Smooth muscle cell (in vitro differentiated cells): ENCODE measurements around the gene LCE7A. TPM values are rescaled to one million over a fixed set of nuclear protein-coding genes. Genes with fewer than 3 reads are reported as not detected.

Source experiments
- DNase-seq: peaks from one replicate; lab custom pipeline; 2025; ENCODE audit not compliant: unreplicated experiment; lab: John Stamatoyannopoulos, UW
- H2AFZ ChIP-seq: fragments of 200-600 bp; sonication (generic); 2 replicates; pipeline ENCODE4 v1.6.0; 2016; ENCODE audit warnings: antibody characterized with exemption, low read depth, mild to moderate bottlenecking
- H3F3A ChIP-seq: fragments of 200-600 bp; sonication (generic); 2 replicates; pipeline ENCODE4 v1.6.0; 2017; ENCODE audit warnings: antibody characterized with exemption, low read depth
- H3K27ac ChIP-seq: fragments of 200-600 bp; sonication (generic); 2 replicates; pipeline ENCODE4 v1.5.1; 2016; ENCODE audit warnings: low read depth, mild to moderate bottlenecking
- H3K27me3 ChIP-seq: fragments of 200-600 bp; sonication (generic); 2 replicates; pipeline ENCODE4 v1.6.1; 2016; ENCODE audit warnings: low read depth, mild to moderate bottlenecking
- H3K36me3 ChIP-seq: fragments of 200-600 bp; sonication (generic); 2 replicates; pipeline ENCODE4 v1.5.1; 2016; ENCODE audit warnings: low read depth
- H3K4me1 ChIP-seq: fragments of 200-600 bp; sonication (generic); 2 replicates; pipeline ENCODE4 v1.5.1; 2016; ENCODE audit warnings: low read depth
- H3K4me2 ChIP-seq: fragments of 200-600 bp; sonication (generic); 2 replicates; pipeline ENCODE4 v1.6.0; 2016; ENCODE audit warnings: mild to moderate bottlenecking
- H3K4me3 ChIP-seq: fragments of 200-600 bp; sonication (generic); 2 replicates; pipeline ENCODE4 v1.5.1; 2016; ENCODE audit warnings: mild to moderate bottlenecking
- H3K79me2 ChIP-seq: fragments of 200-600 bp; sonication (generic); 2 replicates; pipeline ENCODE4 v1.6.0; 2016; ENCODE audit warnings: low read depth, mild to moderate bottlenecking
- H3K9ac ChIP-seq: fragments of 200-600 bp; sonication (generic); 2 replicates; pipeline ENCODE4 v1.6.0; 2016; ENCODE audit warnings: low read depth
- H3K9me3 ChIP-seq: fragments of 200-600 bp; sonication (generic); replicated peaks from 2 replicates; pipeline ENCODE4 v1.5.1; 2016; ENCODE audit warnings: low read depth
- H4K20me1 ChIP-seq: fragments of 200-600 bp; sonication (generic); 2 replicates; pipeline ENCODE4 v1.6.0; 2016; ENCODE audit warnings: low read depth
- WGBS: methylation state at CpG from one replicate; pipeline ENCODE4 v1.1.7; 2016; ENCODE audit warnings: low lambda C conversion rate; 5-methylcytosine and 5-hydroxymethylcytosine counted together
- polyA plus RNA-seq: library from polyadenylated mRNA; unstranded; fragments of >200 nt; fragmentation: Nextera tagmentation; extraction: Ambion mirVana; gene quantifications from 2 replicates; pipeline ENCODE4 v1.2.1, GENCODE V29; 2016
- total RNA-seq: library from RNA; depleted of rRNA; stranded (reverse); fragments of >200 nt; gene quantifications from 2 replicates; pipeline ENCODE4 v1.2.3, GENCODE V29; 2014
- TF ChIP-seq, protein P1 (sequence below): fragments of 200-600 bp; sonication (generic); IDR thresholded peaks from 2 replicates; pipeline ENCODE4 v1.5.1; 2017; ENCODE audit warnings: borderline replicate concordance, mild to moderate bottlenecking, antibody characterized with exemption; ENCODE audit not compliant: insufficient read depth, poor library complexity, severe bottlenecking

Gene LCE7A
- total and polyA plus RNA-seq, 2 experiments from 2014 or later: not detected

DNA sequence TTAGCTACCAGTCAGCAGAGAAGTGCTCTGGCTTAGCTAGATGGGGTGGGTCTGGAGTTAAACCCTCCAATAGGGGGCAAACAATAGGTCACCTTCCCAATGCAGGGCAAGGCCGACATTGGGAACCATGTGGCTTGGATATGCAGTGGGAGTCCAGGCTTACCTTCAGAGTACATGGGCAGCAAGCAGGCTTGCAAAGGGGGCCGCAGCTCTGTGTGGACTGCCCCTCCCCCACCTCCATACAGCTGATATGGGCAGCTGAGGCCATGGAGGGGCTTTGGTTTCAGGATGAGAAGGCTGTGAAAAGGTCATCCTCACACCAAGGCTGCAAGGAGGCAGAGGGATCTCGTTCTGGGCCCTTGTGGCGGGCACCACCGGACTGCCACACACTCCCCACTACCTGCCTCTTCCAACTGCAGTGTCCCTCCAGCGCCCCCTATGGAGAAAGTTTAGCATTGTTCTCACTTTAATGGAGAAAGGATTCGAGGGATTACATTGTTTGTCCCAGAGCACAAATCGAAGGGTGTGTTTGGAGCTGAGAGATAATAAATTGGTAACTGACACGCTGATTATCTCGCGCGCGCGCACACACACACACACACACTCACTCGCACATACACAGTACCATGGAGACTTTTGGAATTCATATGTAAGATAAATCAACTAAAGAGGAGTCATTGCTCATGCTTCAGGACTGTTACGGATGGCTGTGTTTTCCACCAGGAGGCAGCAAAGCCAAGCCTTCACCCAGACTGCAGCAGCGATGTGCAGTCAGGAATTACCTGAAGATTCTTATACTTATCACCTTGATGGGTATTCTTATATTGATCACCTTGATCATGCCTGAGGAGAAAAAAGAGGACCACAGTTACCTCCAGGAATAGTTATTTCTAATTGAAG is 11.3 kb downstream of the LCE7A start:
- no peaks in the 10 kb centered on the region for H4K20me1 ChIP-seq
- no peaks in the 10 kb centered on the region for H3K9me3 ChIP-seq
- TF ChIP-seq, protein P1, sequence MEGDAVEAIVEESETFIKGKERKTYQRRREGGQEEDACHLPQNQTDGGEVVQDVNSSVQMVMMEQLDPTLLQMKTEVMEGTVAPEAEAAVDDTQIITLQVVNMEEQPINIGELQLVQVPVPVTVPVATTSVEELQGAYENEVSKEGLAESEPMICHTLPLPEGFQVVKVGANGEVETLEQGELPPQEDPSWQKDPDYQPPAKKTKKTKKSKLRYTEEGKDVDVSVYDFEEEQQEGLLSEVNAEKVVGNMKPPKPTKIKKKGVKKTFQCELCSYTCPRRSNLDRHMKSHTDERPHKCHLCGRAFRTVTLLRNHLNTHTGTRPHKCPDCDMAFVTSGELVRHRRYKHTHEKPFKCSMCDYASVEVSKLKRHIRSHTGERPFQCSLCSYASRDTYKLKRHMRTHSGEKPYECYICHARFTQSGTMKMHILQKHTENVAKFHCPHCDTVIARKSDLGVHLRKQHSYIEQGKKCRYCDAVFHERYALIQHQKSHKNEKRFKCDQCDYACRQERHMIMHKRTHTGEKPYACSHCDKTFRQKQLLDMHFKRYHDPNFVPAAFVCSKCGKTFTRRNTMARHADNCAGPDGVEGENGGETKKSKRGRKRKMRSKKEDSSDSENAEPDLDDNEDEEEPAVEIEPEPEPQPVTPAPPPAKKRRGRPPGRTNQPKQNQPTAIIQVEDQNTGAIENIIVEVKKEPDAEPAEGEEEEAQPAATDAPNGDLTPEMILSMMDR: no peak
- H3K27me3 ChIP-seq: no peaks in the 10 kb centered on the region
- H3K36me3 ChIP-seq: no peaks in the 10 kb centered on the region
- no peaks in the 10 kb centered on the region for H3K79me2 ChIP-seq
- H3K4me1 ChIP-seq: no peaks in the 10 kb centered on the region
- H2AFZ ChIP-seq: no peak overlapping the region
- no peaks in the 10 kb centered on the region for H3F3A ChIP-seq
- H3K4me3 ChIP-seq: no peak overlapping the region
- 51% methylated on average over 17 of the region's 17 CpGs for WGBS
- no peak for DNase-seq
- no peak overlapping the region for H3K4me2 ChIP-seq
- H3K9ac ChIP-seq: no peak overlapping the region
- no peak overlapping the region for H3K27ac ChIP-seq

DNA sequence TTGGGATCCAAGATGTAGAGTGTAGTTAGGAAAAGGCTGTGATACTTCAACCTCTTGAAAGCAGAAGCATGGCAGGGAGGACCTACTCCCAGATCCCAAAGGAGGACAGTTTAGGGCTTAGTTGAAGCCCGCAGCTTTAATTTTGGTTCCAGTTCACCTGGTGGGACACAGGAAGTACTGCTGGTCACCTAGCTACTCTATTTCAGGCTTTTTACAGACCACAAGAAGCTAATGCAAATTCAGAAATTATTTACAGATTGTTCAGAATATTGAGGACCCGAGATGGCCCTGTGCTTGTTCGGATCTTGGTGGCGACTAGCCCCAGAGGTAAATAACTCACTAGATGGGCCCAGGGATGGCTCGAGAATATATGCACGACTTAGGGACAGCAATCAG is 11.9 kb downstream of the LCE7A start:
- no peak for DNase-seq
- Histone ChIP-seq H4K20me1 (no peaks in the 10 kb centered on the region), H3K4me3 (no peak overlapping the region), H3K9ac (no peak overlapping the region), H3K9me3 (no peaks in the 10 kb centered on the region), H3K36me3 (no peaks in the 10 kb centered on the region), H3K27ac (no peak overlapping the region), H3K27me3 (no peaks in the 10 kb centered on the region), H3K79me2 (no peaks in the 10 kb centered on the region), H2AFZ (no peak overlapping the region), H3K4me1 (no peaks in the 10 kb centered on the region), H3F3A (no peaks in the 10 kb centered on the region), H3K4me2 (no peak overlapping the region)
- 64% methylated on average over 6 of the region's 6 CpGs for WGBS
- TF ChIP-seq, protein P1: no peak

DNA sequence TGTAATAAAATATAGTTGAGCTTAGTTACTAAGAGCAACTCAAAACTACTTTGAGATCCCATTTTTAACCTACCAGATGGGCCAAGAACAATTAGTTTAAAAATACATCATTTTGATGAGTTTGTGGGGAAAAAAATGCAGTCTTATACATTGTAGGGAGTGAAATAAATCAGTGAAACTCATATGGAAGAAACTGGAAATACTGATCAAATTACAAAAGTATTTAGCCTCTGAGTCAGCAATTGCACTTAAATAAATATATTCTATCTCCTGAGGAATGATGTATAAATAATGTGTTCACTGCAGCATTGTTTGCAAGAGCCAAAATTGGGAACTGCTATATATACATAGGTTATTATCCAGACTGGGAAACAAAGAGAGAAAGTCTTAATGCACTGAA is 13.7 kb downstream of the LCE7A start:
- TF ChIP-seq, protein P1: no peak
- Histone ChIP-seq H3K9me3 (no peaks in the 10 kb centered on the region), H3K79me2 (no peaks in the 10 kb centered on the region), H3K36me3 (no peaks in the 10 kb centered on the region), H4K20me1 (no peaks in the 10 kb centered on the region), H3K4me1 (no peaks in the 10 kb centered on the region), H3F3A (no peaks in the 10 kb centered on the region), H2AFZ (no peak overlapping the region), H3K4me3 (no peak overlapping the region), H3K4me2 (no peak overlapping the region), H3K27me3 (no peaks in the 10 kb centered on the region), H3K9ac (no peak overlapping the region), H3K27ac (no peak overlapping the region)
- DNase-seq: no peak

DNA sequence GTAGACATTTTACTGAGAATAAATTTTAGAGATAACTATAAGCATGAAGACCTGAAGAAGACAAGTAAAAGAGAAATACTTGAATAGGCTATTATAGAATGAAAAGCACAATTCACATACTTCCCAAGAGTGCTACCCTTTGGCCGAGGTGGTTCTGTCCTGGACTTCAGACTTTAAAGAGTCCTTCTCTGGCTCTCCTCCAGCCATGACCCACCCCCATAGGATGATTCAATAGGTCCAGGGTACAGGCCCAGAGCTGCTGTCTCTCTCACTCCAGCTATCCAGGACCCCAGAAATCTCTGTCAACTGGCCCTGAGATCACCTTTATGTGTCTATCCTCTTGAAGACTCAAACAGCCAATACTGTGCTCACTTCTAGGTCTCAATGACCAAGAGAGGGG is 17.0 kb downstream of the LCE7A start:
- TF ChIP-seq, protein P1: no peak
- no peak for DNase-seq
- WGBS: 42% methylated on average over 1 of the region's 1 CpG

More for the DNA sequence above, 17.0 kb downstream of the LCE7A start:
- Histone ChIP-seq H3K27me3 (no peaks in the 10 kb centered on the region), H3F3A (no peaks in the 10 kb centered on the region), H3K27ac (no peak overlapping the region), H3K9me3 (no peaks in the 10 kb centered on the region), H3K4me1 (no peaks in the 10 kb centered on the region), H3K4me2 (no peak overlapping the region), H3K4me3 (no peak overlapping the region), H4K20me1 (no peaks in the 10 kb centered on the region), H3K79me2 (no peaks in the 10 kb centered on the region), H3K36me3 (no peaks in the 10 kb centered on the region), H3K9ac (no peak overlapping the region), H2AFZ (no peak overlapping the region)
